Gastrocnemius medialis (tissue), 4 donors: ENCODE measurements around the gene PRDM7. TPM values are rescaled to one million over a fixed set of nuclear protein-coding genes. Genes with fewer than 3 reads are reported as not detected.
A peak's percentile ranks its signal among the peaks of the same experiment; 100 is the strongest.

Source experiments
- ATAC-seq, 2 donors: fragments of 150-250 bp; one replicate each; pipeline ENCODE4 v1.9.1; 2016
- DNase-seq, 2 donors: peaks; one replicate each; pipeline ENCODE4 v3.0.0-alpha.2; 2019
- H3K27ac ChIP-seq, 4 donors: fragments of 200-600 bp; sonication (generic); 1 replicate in 1 of 4; 2 replicates in 3 of 4; pipeline ENCODE4 v1.5.1; 2016 to 2018; ENCODE audit warnings: mild to moderate bottlenecking in 2 of 4, moderate library complexity in 1 of 4
- H3K27me3 ChIP-seq, 3 donors: fragments of 200-600 bp; sonication (generic) in 2 of 3; 1 replicate in 1 of 3; 2 replicates in 2 of 3; pipeline versions ENCODE4 v1.5.1 to v1.6.0; 2016 to 2019; ENCODE audit warnings: mild to moderate bottlenecking in 1 of 3, moderate library complexity in 1 of 3
- H3K36me3 ChIP-seq, 2 donors: fragments of 200-600 bp; sonication (generic) in 1 of 2; one replicate each; pipeline ENCODE4 v1.5.1; 2017 to 2018
- H3K4me1 ChIP-seq, 2 donors: fragments of 200-600 bp; sonication (generic) in 1 of 2; one replicate each; pipeline ENCODE4 v1.5.1; 2016 to 2017; ENCODE audit warnings: mild to moderate bottlenecking in 2 of 2
- H3K4me3 ChIP-seq, 4 donors: fragments of 200-600 bp; sonication (generic) in 3 of 4; 1 replicate in 1 of 4; 2 replicates in 3 of 4; pipeline ENCODE4 v1.5.1; 2016 to 2019; ENCODE audit warnings: mild to moderate bottlenecking in 2 of 4
- H3K9me3 ChIP-seq, 3 donors: fragments of 200-600 bp; sonication (generic) in 2 of 3; 1 replicate in 1 of 3; 2 replicates in 2 of 3; pipeline ENCODE4 v1.5.1; 2016 to 2019
- CTCF ChIP-seq, 5 experiments: fragments of 450-650 bp in 3 of 5; fragments of 200-600 bp in 2 of 5; sonication (generic) in 2 of 5; IDR thresholded peaks in 4 of 5; conservative IDR thresholded peaks in 1 of 5; 1 replicate in 4 of 5; 2 replicates in 1 of 5; pipeline ENCODE4 v1.5.1; 2016 to 2019; ENCODE audit warnings: antibody characterized with exemption in 5 of 5, mild to moderate bottlenecking in 3 of 5, moderate library complexity in 3 of 5
- POLR2A ChIP-seq, 2 donors: fragments of 450-650 bp; IDR thresholded peaks; one replicate each; pipeline ENCODE4 v1.6.1; 2017; ENCODE audit warnings: antibody characterized with exemption in 2 of 2, mild to moderate bottlenecking in 2 of 2, moderate library complexity in 2 of 2
- in situ Hi-C, 4 donors: fragments of 200-750 bp; cut with MboI; loops; one replicate each; pipeline versions ENCODE4 v1.15.0 to v1.8.0; 2017; ENCODE audit warnings: low sequenced_read_pairs in 4 of 4
- intact Hi-C: fragments of 100-400 bp; cut with DNase I; formaldehyde crosslinking; loops from one replicate; pipeline ENCODE4 v1.15.1; 2023; ENCODE audit warnings: low total_unique reads
- total RNA-seq, 4 donors: library from RNA; depleted of rRNA; stranded (reverse); fragments of >200 nt; gene quantifications; one replicate each; pipeline versions ENCODE4 v1.1.0 to v1.2.3, GENCODE V29; 2016

PRDM7 gene
- total RNA-seq, 4 donors from 2014 or later: not detected

DNA sequence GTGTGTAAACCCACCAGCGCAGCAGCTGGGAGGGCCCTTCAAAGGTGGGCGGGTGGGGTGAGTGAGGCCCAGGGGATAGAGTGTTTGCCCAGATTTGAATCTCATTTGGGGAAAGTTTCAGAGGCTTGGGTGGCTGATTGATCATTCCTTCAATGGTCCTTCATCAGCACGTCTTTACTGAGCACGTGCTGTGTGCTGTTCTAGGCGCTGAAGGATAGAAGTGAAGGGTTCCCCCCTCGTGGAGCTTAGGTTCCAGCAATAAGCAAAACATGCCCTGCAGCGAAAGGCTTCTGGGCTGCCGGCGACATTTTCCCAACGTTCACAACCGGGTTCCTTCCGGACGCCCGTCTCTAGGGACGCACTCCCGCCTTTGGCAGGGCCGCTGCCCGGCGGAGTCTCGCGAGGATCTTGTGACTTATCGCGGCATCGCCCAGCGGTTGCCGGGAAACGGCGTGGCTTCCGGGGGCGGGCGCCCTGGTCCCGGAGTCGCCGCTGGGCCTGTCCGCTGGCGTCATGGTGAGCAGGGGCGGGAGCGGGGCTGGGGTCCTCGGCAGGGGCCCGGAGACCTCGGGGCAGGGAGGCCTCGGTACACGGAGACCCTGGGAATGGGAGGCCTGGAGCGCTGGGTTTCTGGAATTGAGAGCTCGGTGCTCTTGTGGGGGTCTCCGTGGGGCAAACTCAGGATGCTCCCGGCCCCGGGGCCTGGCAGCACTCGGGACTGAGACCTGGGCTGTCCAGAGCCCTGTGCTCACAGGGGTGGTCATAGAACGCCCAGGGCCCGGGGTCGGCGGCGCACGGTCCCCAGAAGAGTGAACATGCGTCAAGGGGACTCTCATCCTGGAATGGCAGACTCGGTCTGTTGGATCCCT lies 54.7 kb downstream of the PRDM7 start:
- Histone ChIP-seq H3K27me3 (no peaks in the 10 kb centered on the region), H3K9me3 (no peaks in the 10 kb centered on the region), H3K36me3 (no peaks in the 10 kb centered on the region), H3K27ac (peak overlapping the region; percentile 59 to 92 (median 77)), H3K4me1 (peaks cover 30 to 46% of the 10 kb centered on the region in 2 donors), H3K4me3 (peak overlapping the region; percentile 82 to 94 (median 88))
- peak; percentile 78 to 80 for DNase-seq
- in situ Hi-C loops: no loop called here
- intact Hi-C loops: loop anchor here (2.0 kb wide), 3 partner anchors 50 to 150 kb away; partner anchors contain the start of genes DEF8 and TCF25
- peak; percentile 71 to 77 for ATAC-seq
- TF ChIP-seq POLR2A (IDR thresholded peaks at IDR 0.05) (no peak), CTCF (IDR thresholded peaks at IDR 0.05 in 4 of 5, conservative IDR thresholded peaks at IDR 0.05 in 1 of 5) (peak in 1 of 5 experiments; percentile 15)

GRCh38 chr16:90020838-90021382 lies 56.2 kb downstream of the PRDM7 start:
- intact Hi-C loops (no loop called here), in situ Hi-C loops (no loop called here)
- no peaks in the 10 kb centered on the region for H3K27me3 ChIP-seq
- peak in 1 of 2 donors; percentile 21 for TF ChIP-seq POLR2A (IDR thresholded peaks at IDR 0.05)
- no peak for TF ChIP-seq CTCF (IDR thresholded peaks at IDR 0.05 in 4 of 5, conservative IDR thresholded peaks at IDR 0.05 in 1 of 5)
- H3K36me3 ChIP-seq: no peaks in the 10 kb centered on the region
- H3K4me3 ChIP-seq: no peak overlapping the region
- H3K4me1 ChIP-seq: peaks cover 30 to 46% of the 10 kb centered on the region in 2 donors
- peak in 1 of 2 donors; percentile 49 for ATAC-seq
- peak in 1 of 2 donors; percentile 49 for DNase-seq
- H3K27ac ChIP-seq: peak overlapping the region; percentile 87 to 92 (median 90)
- H3K9me3 ChIP-seq: no peaks in the 10 kb centered on the region

- Histone ChIP-seq H3K36me3 (no peaks in the 10 kb centered on the region), H3K27ac (peak overlapping the region; percentile 87 to 92 (median 90)), H3K27me3 (no peaks in the 10 kb centered on the region), H3K4me1 (peaks cover 30 to 46% of the 10 kb centered on the region in 2 donors), H3K4me3 (peak overlapping the region; percentile 62 to 67 (median 64)), H3K9me3 (no peaks in the 10 kb centered on the region)
- no peak for ATAC-seq
- TF ChIP-seq POLR2A (IDR thresholded peaks at IDR 0.05) (no peak), CTCF (IDR thresholded peaks at IDR 0.05 in 4 of 5, conservative IDR thresholded peaks at IDR 0.05 in 1 of 5) (no peak)
- intact Hi-C loops: no loop called here
- DNase-seq: no peak
- in situ Hi-C loops: no loop called here
Measured at GRCh38 chr16:90020260-90020837, 56.8 kb downstream of the PRDM7 start.

DNA sequence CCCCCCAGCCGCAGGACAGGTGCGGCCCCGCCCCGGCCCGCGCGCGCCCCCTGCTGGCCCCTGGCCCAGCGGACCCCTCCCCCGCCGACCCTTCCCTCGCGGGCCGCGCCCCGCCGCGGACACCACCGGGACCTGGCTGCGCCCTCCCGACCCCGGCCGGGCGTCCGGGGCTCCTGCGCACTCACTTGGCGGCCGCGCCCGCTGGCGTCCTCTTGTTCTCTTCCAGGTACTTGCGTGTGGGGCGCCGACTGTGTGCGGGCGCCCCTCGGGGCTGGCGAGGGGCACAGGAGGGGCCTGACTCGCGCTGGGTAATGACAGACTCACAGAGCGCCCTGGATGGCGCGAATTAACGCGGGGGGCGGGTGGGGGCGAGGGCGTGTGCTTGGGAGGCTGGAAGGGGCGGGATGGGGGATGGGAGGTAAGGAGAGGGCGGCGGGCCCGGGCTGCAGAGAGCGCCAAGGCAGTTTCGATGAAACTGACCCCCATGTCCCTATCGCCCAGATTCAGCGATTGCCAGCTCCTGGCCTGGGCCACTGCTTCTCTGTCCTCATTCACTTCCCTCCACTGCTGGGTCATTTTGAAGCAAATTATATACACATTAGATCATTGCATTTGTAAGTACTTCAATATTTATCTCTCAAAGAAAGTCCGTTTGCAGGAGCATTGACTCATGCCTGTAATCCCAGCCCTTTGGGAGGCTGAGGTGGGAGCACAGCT lies 57.4 kb downstream of the PRDM7 start:
- Histone ChIP-seq H3K4me3 (peak overlapping the region; percentile 62 to 67 (median 64)), H3K9me3 (no peaks in the 10 kb centered on the region), H3K27me3 (no peaks in the 10 kb centered on the region), H3K36me3 (no peaks in the 10 kb centered on the region), H3K4me1 (peaks cover 30 to 46% of the 10 kb centered on the region in 2 donors), H3K27ac (peak overlapping the region; percentile 87 to 92 (median 90))
- peak; percentile 15 to 44 for ATAC-seq
- in situ Hi-C loops (no loop called here), intact Hi-C loops (loop anchor here (2.0 kb wide), 1 partner anchor 23 kb away; no protein-coding TSS in a partner anchor)
- TF ChIP-seq CTCF (IDR thresholded peaks at IDR 0.05 in 4 of 5, conservative IDR thresholded peaks at IDR 0.05 in 1 of 5): peak in 4 of 5 experiments; percentile 8 to 76 (median 56)
- TF ChIP-seq POLR2A (IDR thresholded peaks at IDR 0.05): no peak
- no peak for DNase-seq
